Hepatocyte (in vitro differentiated cells): Measurements from ENCODE around the gene LRP1B. TPM values are rescaled to one million over a fixed set of nuclear protein-coding genes. Genes with fewer than 3 reads are reported as not detected.
A peak's percentile ranks its signal among the peaks of the same experiment; 100 is the strongest.

ENCODE experiments used
- DNase-seq: peaks from one replicate; pipeline ENCODE4 v3.0.0-alpha.2; 2016; ENCODE audit warnings: low spot score
- H2AFZ ChIP-seq: fragments of 200-600 bp; sonication (generic); 2 replicates; pipeline ENCODE4 v1.6.0; 2016; ENCODE audit warnings: antibody characterized with exemption, mild to moderate bottlenecking
- H3K27ac ChIP-seq: fragments of 200-600 bp; sonication (generic); 2 replicates; pipeline ENCODE4 v1.5.1; 2016; ENCODE audit warnings: mild to moderate bottlenecking
- H3K27me3 ChIP-seq: fragments of 200-600 bp; sonication (generic); 2 replicates; pipeline ENCODE4 v1.6.1; 2016
- H3K36me3 ChIP-seq: fragments of 200-600 bp; sonication (generic); replicated peaks from 2 replicates; pipeline ENCODE4 v1.5.1; 2016; ENCODE audit warnings: low read depth; ENCODE audit not compliant: insufficient read depth
- H3K4me1 ChIP-seq: fragments of 200-600 bp; sonication (generic); 2 replicates; pipeline ENCODE4 v1.5.1; 2016; ENCODE audit warnings: mild to moderate bottlenecking, moderate library complexity; ENCODE audit not compliant: insufficient read depth
- H3K4me2 ChIP-seq: fragments of 200-600 bp; sonication (generic); 2 replicates; pipeline ENCODE4 v1.6.0; 2016
- H3K4me3 ChIP-seq: fragments of 200-600 bp; sonication (generic); 2 replicates; pipeline ENCODE4 v1.5.1; 2016; ENCODE audit warnings: mild to moderate bottlenecking
- H3K79me2 ChIP-seq: fragments of 200-600 bp; sonication (generic); 2 replicates; pipeline ENCODE4 v1.6.0; 2017; ENCODE audit warnings: mild to moderate bottlenecking
- H3K9me2 ChIP-seq: fragments of 200-600 bp; sonication (generic); replicated peaks from 2 replicates; pipeline ENCODE4 v1.6.0; 2017; ENCODE audit warnings: mild to moderate bottlenecking; ENCODE audit not compliant: insufficient read depth
- H3K9me3 ChIP-seq: fragments of 200-600 bp; sonication (generic); 2 replicates; pipeline ENCODE4 v1.5.1; 2016; ENCODE audit warnings: low read depth, mild to moderate bottlenecking
- H4K20me1 ChIP-seq: fragments of 200-600 bp; sonication (generic); 2 replicates; pipeline ENCODE4 v1.6.0; 2016; ENCODE audit warnings: mild to moderate bottlenecking; ENCODE audit not compliant: insufficient read depth, poor library complexity, severe bottlenecking
- CTCF ChIP-seq: fragments of 200-600 bp; sonication (generic); IDR thresholded peaks from 2 replicates; pipeline ENCODE4 v1.5.1; 2016; ENCODE audit warnings: antibody characterized with exemption, mild to moderate bottlenecking; ENCODE audit not compliant: poor library complexity
- EZH2 ChIP-seq: fragments of 200-600 bp; sonication (generic); IDR thresholded peaks from 2 replicates; pipeline ENCODE4 v1.6.1; 2016; ENCODE audit warnings: antibody characterized with exemption, mild to moderate bottlenecking, borderline replicate concordance
- EZH2phosphoT487 ChIP-seq: fragments of 200-600 bp; sonication (generic); IDR thresholded peaks from one replicate; pipeline ENCODE4 v1.6.1; 2018; ENCODE audit warnings: antibody characterized with exemption, mild to moderate bottlenecking, low read depth, moderate library complexity; ENCODE audit not compliant: unreplicated experiment, severe bottlenecking
- WGBS: methylation state at CpG from one replicate; pipeline ENCODE4 v1.1.6; 2016; ENCODE audit warnings: low lambda C conversion rate; ENCODE audit errors: missing lambda C conversion rate; 5-methylcytosine and 5-hydroxymethylcytosine counted together
- polyA plus RNA-seq: library from polyadenylated mRNA; unstranded; fragments of >200 nt; fragmentation: Nextera tagmentation; extraction: Ambion mirVana; gene quantifications from 2 replicates; pipeline ENCODE4 v1.2.1, GENCODE V29; 2016
- total RNA-seq: library from RNA; depleted of rRNA; stranded (reverse); fragments of >200 nt; gene quantifications from 2 replicates; pipeline ENCODE4 v1.2.3, GENCODE V29; 2014

LRP1B gene
- total and polyA plus RNA-seq, 2 experiments from 2014 or later = 0.65 to 2.0 TPM

GRCh38 chr2:140865837-140866236 lies 1265.0 kb downstream of the LRP1B start:
- TF ChIP-seq EZH2phosphoT487 (no peak), CTCF (no peak), EZH2 (no peak)
- Histone ChIP-seq H3K9me3 (no peaks in the 10 kb centered on the region), H3K9me2 (no peaks in the 10 kb centered on the region), H3K4me2 (no peak overlapping the region), H3K27ac (no peak overlapping the region), H2AFZ (no peak overlapping the region), H3K36me3 (no peaks in the 10 kb centered on the region), H3K4me3 (no peak overlapping the region), H3K4me1 (no peaks in the 10 kb centered on the region), H3K27me3 (no peaks in the 10 kb centered on the region), H3K79me2 (no peaks in the 10 kb centered on the region), H4K20me1 (no peaks in the 10 kb centered on the region)
- 97% methylated on average over 3 of the region's 3 CpGs for WGBS
- DNase-seq = no peak

- H3K27me3 ChIP-seq = no peaks in the 10 kb centered on the region
- H3K36me3 ChIP-seq = no peaks in the 10 kb centered on the region
- WGBS = 51% methylated on average over 2 of the region's 2 CpGs
- H3K27ac ChIP-seq = no peak overlapping the region
- H3K4me2 ChIP-seq = no peak overlapping the region
- H4K20me1 ChIP-seq = no peaks in the 10 kb centered on the region
- DNase-seq = peak; percentile 62
- H3K4me1 ChIP-seq = no peaks in the 10 kb centered on the region
- no peaks in the 10 kb centered on the region for H3K79me2 ChIP-seq
- no peaks in the 10 kb centered on the region for H3K9me3 ChIP-seq
- H2AFZ ChIP-seq = no peak overlapping the region
- H3K4me3 ChIP-seq = no peak overlapping the region
- no peaks in the 10 kb centered on the region for H3K9me2 ChIP-seq
- TF ChIP-seq CTCF (peak; percentile 61), EZH2 (no peak)
Measured at GRCh38 chr2:140863713-140864112, 1267.1 kb downstream of the LRP1B start.

- no peak overlapping the region for H3K4me2 ChIP-seq
- no peak overlapping the region for H2AFZ ChIP-seq
- no peak overlapping the region for H3K4me3 ChIP-seq
- no peaks in the 10 kb centered on the region for H3K27me3 ChIP-seq
- H3K9me2 ChIP-seq = no peaks in the 10 kb centered on the region
- no peaks in the 10 kb centered on the region for H4K20me1 ChIP-seq
- H3K9me3 ChIP-seq = no peaks in the 10 kb centered on the region
- no peak for DNase-seq
- H3K36me3 ChIP-seq = no peaks in the 10 kb centered on the region
- no peaks in the 10 kb centered on the region for H3K4me1 ChIP-seq
- H3K79me2 ChIP-seq = no peaks in the 10 kb centered on the region
- no peak for TF ChIP-seq CTCF
- TF ChIP-seq EZH2phosphoT487 = no peak
- no peak overlapping the region for H3K27ac ChIP-seq
- 35% methylated on average over 2 of the region's 2 CpGs for WGBS
Measured at GRCh38 chr2:140862181-140862580, 1268.6 kb downstream of the LRP1B start.

GRCh38 chr2:140861666-140862065 lies 1269.2 kb downstream of the LRP1B start:
- DNase-seq = no peak
- Histone ChIP-seq H4K20me1 (no peaks in the 10 kb centered on the region), H3K27ac (no peak overlapping the region), H3K4me3 (no peak overlapping the region), H3K36me3 (no peaks in the 10 kb centered on the region), H3K4me1 (no peaks in the 10 kb centered on the region), H3K9me2 (no peaks in the 10 kb centered on the region), H3K27me3 (no peaks in the 10 kb centered on the region), H3K9me3 (no peaks in the 10 kb centered on the region), H3K79me2 (no peaks in the 10 kb centered on the region), H2AFZ (no peak overlapping the region), H3K4me2 (no peak overlapping the region)
- 71% methylated on average over 3 of the region's 3 CpGs for WGBS
- TF ChIP-seq CTCF (no peak), EZH2 (no peak)
